Chondrocyte (in vitro differentiated cells): ENCODE measurements around the gene EPHB1. TPM values are rescaled to one million over a fixed set of nuclear protein-coding genes. Genes with fewer than 3 reads are reported as not detected.

Source experiments
- DNase-seq: peaks from one replicate; pipeline ENCODE4 v3.0.0; 2021; ENCODE audit warnings: mixed read lengths, low spot score
- H3K27ac Mint-ChIP-seq: one replicate; pipeline ENCODE4 v1.8.0; 2021; ENCODE audit warnings: mild to moderate bottlenecking, moderate library complexity, mixed read lengths; ENCODE audit not compliant: unreplicated experiment
- H3K27me3 Mint-ChIP-seq: 2 replicates; pipeline ENCODE4 v1.8.0; 2021; ENCODE audit warnings: low read depth, mixed read lengths
- H3K36me3 Mint-ChIP-seq: 2 replicates; pipeline ENCODE4 v1.8.0; 2021; ENCODE audit warnings: low read depth, mixed read lengths
- H3K4me1 Mint-ChIP-seq: 2 replicates; pipeline ENCODE4 v1.8.0; 2021; ENCODE audit warnings: low read depth, mild to moderate bottlenecking, mixed read lengths
- H3K4me3 Mint-ChIP-seq: one replicate; pipeline ENCODE4 v1.8.0; 2021; ENCODE audit warnings: mild to moderate bottlenecking, moderate library complexity, mixed read lengths; ENCODE audit not compliant: unreplicated experiment
- H3K9me3 Mint-ChIP-seq: 2 replicates; pipeline ENCODE4 v1.8.0; 2021; ENCODE audit warnings: low read depth, mixed read lengths
- CTCF ChIP-seq: fragments of 200-600 bp; sonication (generic); IDR thresholded peaks from 2 replicates; pipeline ENCODE4 v1.5.0; 2021; ENCODE audit warnings: antibody characterized with exemption, mild to moderate bottlenecking, moderate library complexity
- total RNA-seq: library from RNA; stranded (reverse); gene quantifications from 3 replicates; pipeline ENCODE4 v1.2.1, GENCODE V29; 2021

The EPHB1 gene
- total RNA-seq, 1 donor from 2014 or later, result 1.7 TPM

DNA sequence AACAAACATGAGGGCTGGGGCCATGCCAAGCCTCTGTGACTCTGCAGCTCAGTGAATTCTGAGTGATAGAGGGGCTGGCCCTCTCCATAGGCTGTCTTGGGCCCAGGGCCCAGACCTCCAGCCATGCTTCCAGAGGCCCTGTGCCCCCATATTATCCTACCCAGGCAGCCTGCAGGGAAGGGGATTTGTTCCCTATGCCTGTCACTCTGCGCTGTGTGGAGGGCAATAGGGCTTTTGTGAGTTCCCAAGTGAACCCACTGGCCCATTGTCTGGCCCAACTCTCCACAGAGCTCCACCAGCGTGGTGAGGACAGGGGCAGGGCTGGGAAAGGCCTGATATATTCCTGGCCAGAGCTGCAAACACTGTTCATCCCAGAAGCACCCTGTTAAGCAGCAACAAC is 113.2 kb downstream of the EPHB1 start:
- H3K4me3 Mint-ChIP-seq, result no peak overlapping the region
- no peaks in the 10 kb centered on the region for H3K4me1 Mint-ChIP-seq
- no peak overlapping the region for H3K27ac Mint-ChIP-seq
- DNase-seq, result peak; percentile 57
- H3K27me3 Mint-ChIP-seq, result no peaks in the 10 kb centered on the region
- H3K9me3 Mint-ChIP-seq, result no peaks in the 10 kb centered on the region
- TF ChIP-seq CTCF, result no peak
- H3K36me3 Mint-ChIP-seq, result no peaks in the 10 kb centered on the region

GRCh38 chr3:134910026-134910425 is 115.0 kb downstream of the EPHB1 start:
- no peaks in the 10 kb centered on the region for H3K36me3 Mint-ChIP-seq
- no peaks in the 10 kb centered on the region for H3K9me3 Mint-ChIP-seq
- H3K27ac Mint-ChIP-seq, result no peak overlapping the region
- no peaks in the 10 kb centered on the region for H3K4me1 Mint-ChIP-seq
- no peaks in the 10 kb centered on the region for H3K27me3 Mint-ChIP-seq
- no peak for TF ChIP-seq CTCF
- no peak for DNase-seq
- no peak overlapping the region for H3K4me3 Mint-ChIP-seq

DNA sequence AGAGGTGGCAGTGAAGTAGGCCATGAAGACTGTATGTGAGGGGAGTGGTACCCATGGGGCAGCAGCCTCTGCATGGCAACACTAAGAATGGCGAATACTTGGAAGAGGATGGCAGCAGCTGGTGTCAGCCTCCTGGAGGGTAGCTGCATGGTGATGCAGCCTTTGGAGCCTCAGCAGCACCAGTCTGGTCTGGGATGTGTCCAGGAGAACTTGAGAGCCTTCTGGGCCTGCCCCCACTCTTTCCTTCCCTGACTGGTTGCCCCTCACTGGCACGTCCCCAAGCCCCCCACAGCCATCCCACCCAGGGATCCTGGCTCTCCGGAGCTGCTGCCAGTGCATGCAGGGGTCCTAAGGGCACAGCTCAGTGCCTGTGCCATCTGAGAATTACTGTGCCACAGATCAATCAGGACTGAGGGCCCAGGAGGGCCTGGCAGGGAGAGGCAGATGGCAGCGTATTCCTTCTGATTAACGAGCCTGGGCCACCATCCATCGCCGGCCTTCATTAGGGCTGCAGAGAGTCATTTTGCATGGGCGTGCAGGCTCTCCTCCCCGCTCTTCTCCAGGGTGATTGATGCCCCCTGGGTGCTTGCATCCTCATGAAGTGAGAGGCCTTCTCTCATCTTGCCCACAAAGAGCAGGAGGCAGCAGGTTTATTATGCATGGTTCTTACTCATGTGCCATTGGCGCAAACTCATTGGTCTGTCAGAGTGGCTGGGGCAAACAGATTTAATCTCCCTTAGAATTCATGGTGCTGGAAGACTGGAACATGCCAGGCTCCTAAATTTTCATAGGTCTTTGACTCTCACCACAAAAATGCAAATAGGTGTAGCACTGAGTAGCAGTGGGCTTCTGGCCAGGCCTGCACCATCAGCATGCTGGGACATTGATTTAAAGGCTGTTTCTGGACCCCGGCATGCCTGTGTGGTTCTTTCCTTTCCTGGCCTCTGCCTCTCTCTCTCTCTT is 116.8 kb downstream of the EPHB1 start:
- no peaks in the 10 kb centered on the region for H3K27me3 Mint-ChIP-seq
- H3K9me3 Mint-ChIP-seq, result peaks cover 4% of the 10 kb centered on the region
- no peak overlapping the region for H3K27ac Mint-ChIP-seq
- no peak overlapping the region for H3K4me3 Mint-ChIP-seq
- no peaks in the 10 kb centered on the region for H3K4me1 Mint-ChIP-seq
- H3K36me3 Mint-ChIP-seq, result no peaks in the 10 kb centered on the region
- no peak for TF ChIP-seq CTCF
- DNase-seq, result peak; percentile 53

GRCh38 chr3:134916276-134916961 is 121.4 kb downstream of the EPHB1 start:
- H3K9me3 Mint-ChIP-seq, result peaks cover 4% of the 10 kb centered on the region
- no peak for DNase-seq
- H3K36me3 Mint-ChIP-seq, result no peaks in the 10 kb centered on the region
- H3K4me3 Mint-ChIP-seq, result no peak overlapping the region
- H3K4me1 Mint-ChIP-seq, result no peaks in the 10 kb centered on the region
- no peak overlapping the region for H3K27ac Mint-ChIP-seq
- no peaks in the 10 kb centered on the region for H3K27me3 Mint-ChIP-seq
- TF ChIP-seq CTCF, result no peak

- Mint-ChIP-seq H3K9me3 (peaks cover 4% of the 10 kb centered on the region), H3K4me3 (no peak overlapping the region), H3K27me3 (no peaks in the 10 kb centered on the region), H3K27ac (no peak overlapping the region), H3K36me3 (no peaks in the 10 kb centered on the region), H3K4me1 (no peaks in the 10 kb centered on the region)
- DNase-seq, result no peak
- no peak for TF ChIP-seq CTCF
Observed at GRCh38 chr3:134917631-134918030, 122.6 kb downstream of the EPHB1 start.
